PC-9 (cell line): ENCODE measurements around the gene PSMG3. TPM values are rescaled to one million over a fixed set of nuclear protein-coding genes. Genes with fewer than 3 reads are reported as not detected.
"Not testable (repeated sequence)": the region's sequence is repeated elsewhere in the genome, so short reads cannot be mapped to it uniquely, and the experiment has no call there.

Source experiments
- BruUV-seq: library from RNA; stranded (reverse); fragments of 400-500 nt; replicated peaks from 2 replicates; lab custom pipeline; 2021; lab: Mats Ljungman, UMichigan
- CTCF ChIA-PET: fragments of 300-600 bp; sonication (Branson Sonifier 250); formaldehyde crosslinking; loops from one replicate; lab custom pipeline; 2022; ENCODE audit warnings: antibody characterized with exemption; lab: Charles Lee
- POLR2A ChIA-PET: fragments of 300-600 bp; sonication (Branson Sonifier 250); formaldehyde crosslinking; loops from one replicate; lab custom pipeline; 2022; ENCODE audit warnings: antibody characterized with exemption; ENCODE audit not compliant: unreplicated experiment; lab: Charles Lee
- DNase-seq, 2 experiments: peaks; one replicate each; pipeline versions ENCODE4 v3.0.0 to v3.0.0-alpha.2; 2015 to 2022; ENCODE audit warnings: mixed read lengths in 1 of 2
- H2AFZ ChIP-seq: fragments of 200-600 bp; sonication (generic); 2 replicates; pipeline ENCODE4 v1.8.1; 2017; ENCODE audit warnings: antibody characterized with exemption
- H3F3A ChIP-seq: fragments of 200-600 bp; sonication (generic); 2 replicates; pipeline ENCODE4 v1.8.1; 2017; ENCODE audit warnings: antibody characterized with exemption, mild to moderate bottlenecking, low read depth; ENCODE audit not compliant: insufficient read depth
- H3K27ac ChIP-seq: fragments of 200-600 bp; sonication (generic); 2 replicates; pipeline ENCODE4 v1.6.1; 2016; ENCODE audit warnings: mixed run types
- H3K27me3 ChIP-seq: fragments of 200-600 bp; sonication (generic); 2 replicates; pipeline ENCODE4 v1.6.1; 2016; ENCODE audit warnings: low read depth, mixed run types; ENCODE audit not compliant: insufficient read depth
- H3K36me3 ChIP-seq: fragments of 200-600 bp; sonication (generic); 2 replicates; pipeline ENCODE4 v1.6.1; 2016; ENCODE audit warnings: low read depth, mixed run types
- H3K4me1 ChIP-seq: fragments of 200-600 bp; sonication (generic); replicated peaks from 2 replicates; pipeline ENCODE4 v1.6.1; 2016; ENCODE audit warnings: mixed run types; ENCODE audit not compliant: insufficient read depth
- H3K4me2 ChIP-seq: fragments of 200-600 bp; sonication (generic); 2 replicates; pipeline ENCODE4 v1.6.1; 2017; ENCODE audit warnings: mixed run types
- H3K4me3 ChIP-seq: fragments of 200-600 bp; sonication (generic); 2 replicates; pipeline ENCODE4 v1.6.1; 2016; ENCODE audit warnings: mixed run types
- H3K79me2 ChIP-seq: fragments of 200-600 bp; sonication (generic); 2 replicates; pipeline ENCODE4 v1.6.1; 2017; ENCODE audit warnings: low read depth, mixed run types
- H3K9me2 ChIP-seq: fragments of 200-600 bp; sonication (generic); 2 replicates; pipeline ENCODE4 v1.8.1; 2017; ENCODE audit warnings: mild to moderate bottlenecking; ENCODE audit not compliant: insufficient read depth
- H3K9me3 ChIP-seq: fragments of 200-600 bp; sonication (generic); 2 replicates; pipeline ENCODE4 v1.8.1; 2016; ENCODE audit warnings: low read depth; ENCODE audit not compliant: insufficient read depth
- H4K20me1 ChIP-seq: fragments of 200-600 bp; sonication (generic); 2 replicates; pipeline ENCODE4 v1.8.1; 2017; ENCODE audit not compliant: insufficient read depth
- CTCF ChIP-seq: fragments of 200-600 bp; sonication (generic); conservative IDR thresholded peaks from 2 replicates; pipeline ENCODE4 v1.6.1; 2017; ENCODE audit warnings: mixed run types, antibody characterized with exemption, mild to moderate bottlenecking, moderate library complexity
- EZH2 ChIP-seq: fragments of 200-600 bp; sonication (generic); IDR thresholded peaks from 2 replicates; pipeline ENCODE4 v1.8.0; 2017; ENCODE audit warnings: antibody characterized with exemption, low read depth
- intact Hi-C: fragments of 100-400 bp; cut with micrococcal nuclease; formaldehyde crosslinking; loops from one replicate; pipeline ENCODE4 v1.10.0; 2022; ENCODE audit not compliant: unreplicated experiment
- total RNA-seq: library from RNA; stranded (reverse); gene quantifications from 2 replicates; pipeline ENCODE4 v1.2.3, GENCODE V29; 2021

Gene PSMG3
- total RNA-seq, 1 experiment from 2014 or later = 63.3 TPM

GRCh38 chr7:1523208-1523607, 46.6 kb downstream of the PSMG3 start:
- Histone ChIP-seq H3K36me3 (no peaks in the 10 kb centered on the region), H4K20me1 (no peaks in the 10 kb centered on the region), H3K4me3 (no peak overlapping the region), H2AFZ (no peak overlapping the region), H3F3A (peaks cover 44% of the 10 kb centered on the region), H3K27me3 (0 out of 2 replicates have a peak, but pooled peaks cover 8% of the 10 kb centered on the region), H3K4me1 (peaks cover 17% of the 10 kb centered on the region), H3K79me2 (no peaks in the 10 kb centered on the region), H3K27ac (no peak overlapping the region), H3K9me2 (no peaks in the 10 kb centered on the region), H3K4me2 (no peak overlapping the region), H3K9me3 (no peaks in the 10 kb centered on the region; the same call in 1 of the 2 replicates)
- DNase-seq = no peak
- BruUV-seq = no TSS peak
- intact Hi-C loops = no loop called here
- TF ChIP-seq CTCF (no peak), EZH2 (no peak)
- ChIA-PET CTCF (no interaction called here), POLR2A (no interaction called here)

- H2AFZ ChIP-seq = no peak overlapping the region
- H3K9me2 ChIP-seq = no peaks in the 10 kb centered on the region
- H3K9me3 ChIP-seq = no peaks in the 10 kb centered on the region; the same call in 1 of the 2 replicates
- no peak overlapping the region for H3K4me2 ChIP-seq
- H3K27ac ChIP-seq = peak overlapping the region; percentile 89
- no peak overlapping the region for H3K4me3 ChIP-seq
- 0 out of 2 replicates have a peak, but pooled peaks cover under 1% of the 10 kb centered on the region for H3K27me3 ChIP-seq
- H4K20me1 ChIP-seq = no peaks in the 10 kb centered on the region
- no peak for DNase-seq
- ChIA-PET POLR2A (no interaction called here), CTCF (no interaction called here)
- H3K36me3 ChIP-seq = no peaks in the 10 kb centered on the region
- BruUV-seq = no TSS peak
- H3K4me1 ChIP-seq = peaks cover 22% of the 10 kb centered on the region
- H3K79me2 ChIP-seq = no peaks in the 10 kb centered on the region
- TF ChIP-seq EZH2 (no peak), CTCF (no peak)
- intact Hi-C loops = loop anchor here (2.0 kb wide), 1 partner anchor 15 kb away; no protein-coding TSS in a partner anchor
- H3F3A ChIP-seq = peaks cover 37% of the 10 kb centered on the region
These were observed 48.4 kb downstream of the PSMG3 start for GRCh38 chr7:1521456-1521855.

DNA sequence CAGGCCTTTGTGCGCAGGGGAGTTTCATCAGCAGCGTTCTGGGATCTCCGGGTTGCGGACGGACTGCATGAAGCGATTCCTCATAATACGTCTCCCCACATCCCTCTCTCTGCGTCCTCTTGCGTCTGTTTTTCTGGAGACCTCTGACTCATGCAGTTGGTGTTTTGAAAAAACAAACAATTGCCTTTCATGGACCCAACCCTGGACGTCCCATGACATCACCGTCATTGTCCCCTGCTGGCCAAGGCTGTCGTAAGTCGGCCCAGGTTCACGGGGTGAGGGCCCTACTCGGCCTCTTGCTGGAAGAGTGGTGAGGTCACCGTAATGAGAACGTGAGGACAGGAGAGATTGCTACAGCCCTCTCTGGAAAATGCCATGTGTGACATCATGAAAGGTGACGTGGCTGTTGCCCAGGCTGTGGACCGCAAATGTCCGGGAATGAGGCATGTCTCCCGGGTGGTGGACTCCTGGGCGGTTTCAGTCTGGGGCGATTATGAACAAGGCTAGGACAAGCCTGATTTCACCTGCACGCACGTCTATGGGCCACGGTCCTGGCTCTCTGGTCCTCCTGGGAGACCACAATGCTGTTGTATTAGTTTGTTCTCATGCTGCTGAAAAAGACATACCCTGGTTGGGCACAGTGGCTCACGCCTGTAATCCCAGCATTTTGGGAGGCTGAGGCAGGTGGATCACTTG, 49.1 kb downstream of the PSMG3 start:
- peak overlapping the region; percentile 89 for H3K27ac ChIP-seq
- TF ChIP-seq EZH2 (no peak), CTCF (no peak)
- H3K9me2 ChIP-seq = no peaks in the 10 kb centered on the region
- ChIA-PET CTCF (no interaction called here), POLR2A (interaction anchor here (0.7 kb wide), 1 partner anchor 630 kb away, joined by 4 read pairs; no protein-coding TSS in a partner anchor)
- peaks cover 40% of the 10 kb centered on the region for H3F3A ChIP-seq
- no peaks in the 10 kb centered on the region for H3K27me3 ChIP-seq
- H3K4me3 ChIP-seq = peak overlapping the region; percentile 16; the same call in 1 of the 2 replicates
- intact Hi-C loops = loop anchor here (1.0 to 2.0 kb wide), 4 partner anchors 14 to 39 kb away; no protein-coding TSS in a partner anchor
- DNase-seq = peak; percentile 97 to 100
- H3K36me3 ChIP-seq = no peaks in the 10 kb centered on the region
- H3K9me3 ChIP-seq = no peaks in the 10 kb centered on the region; the same call in 1 of the 2 replicates
- peaks cover 29% of the 10 kb centered on the region for H3K4me1 ChIP-seq
- no TSS peak for BruUV-seq
- peak overlapping the region; percentile 73 for H3K4me2 ChIP-seq
- H3K79me2 ChIP-seq = no peaks in the 10 kb centered on the region
- no peak overlapping the region for H2AFZ ChIP-seq
- no peaks in the 10 kb centered on the region for H4K20me1 ChIP-seq

DNA sequence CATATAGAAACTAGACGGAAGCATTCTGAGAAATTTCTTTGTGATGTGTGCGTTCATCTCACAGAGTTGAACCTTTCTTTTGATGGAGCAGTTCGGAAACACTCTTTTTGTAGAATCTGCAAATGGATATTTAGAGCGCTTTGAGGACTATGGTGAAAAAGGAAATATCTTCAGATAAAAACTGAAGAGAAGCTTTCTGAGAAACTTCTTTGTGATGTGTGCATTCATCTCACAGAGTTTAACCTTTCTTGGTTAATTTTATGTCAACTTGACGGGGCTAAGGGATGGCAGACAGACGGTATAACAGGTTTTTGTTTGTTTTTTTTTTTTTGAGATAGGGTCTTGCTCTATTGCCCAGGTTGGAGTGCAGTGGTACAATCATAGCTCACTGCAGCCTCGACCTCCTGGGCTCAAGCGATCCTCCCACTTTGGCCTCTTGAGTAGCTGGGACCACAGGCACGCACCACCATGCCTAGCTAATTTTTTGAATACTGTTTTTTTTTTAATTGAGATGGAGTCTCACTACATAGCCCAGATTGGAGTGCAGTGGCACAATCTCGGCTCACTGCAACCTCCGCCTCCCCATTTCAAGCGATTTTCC, 50.4 kb downstream of the PSMG3 start:
- intact Hi-C loops, H3K79me2 ChIP-seq, H4K20me1 ChIP-seq, H3K4me3 ChIP-seq, DNase-seq, H3K4me2 ChIP-seq, BruUV-seq, POLR2A ChIA-PET, H3K27me3 ChIP-seq, H2AFZ ChIP-seq, H3K36me3 ChIP-seq, H3K9me2 ChIP-seq, H3K9me3 ChIP-seq: not testable (repeated sequence)
- CTCF ChIA-PET = interaction anchor here (0.6 kb wide), 1 partner anchor 574 kb away, joined by 3 read pairs; no protein-coding TSS in a partner anchor
- H3F3A ChIP-seq = peaks cover 34% of the 10 kb centered on the region
- peaks cover 42% of the 10 kb centered on the region for H3K4me1 ChIP-seq
- H3K27ac ChIP-seq = peak overlapping the region; percentile 89
